ENCODE data around the gene PSMB7.

PSMB7 gene

DNA sequence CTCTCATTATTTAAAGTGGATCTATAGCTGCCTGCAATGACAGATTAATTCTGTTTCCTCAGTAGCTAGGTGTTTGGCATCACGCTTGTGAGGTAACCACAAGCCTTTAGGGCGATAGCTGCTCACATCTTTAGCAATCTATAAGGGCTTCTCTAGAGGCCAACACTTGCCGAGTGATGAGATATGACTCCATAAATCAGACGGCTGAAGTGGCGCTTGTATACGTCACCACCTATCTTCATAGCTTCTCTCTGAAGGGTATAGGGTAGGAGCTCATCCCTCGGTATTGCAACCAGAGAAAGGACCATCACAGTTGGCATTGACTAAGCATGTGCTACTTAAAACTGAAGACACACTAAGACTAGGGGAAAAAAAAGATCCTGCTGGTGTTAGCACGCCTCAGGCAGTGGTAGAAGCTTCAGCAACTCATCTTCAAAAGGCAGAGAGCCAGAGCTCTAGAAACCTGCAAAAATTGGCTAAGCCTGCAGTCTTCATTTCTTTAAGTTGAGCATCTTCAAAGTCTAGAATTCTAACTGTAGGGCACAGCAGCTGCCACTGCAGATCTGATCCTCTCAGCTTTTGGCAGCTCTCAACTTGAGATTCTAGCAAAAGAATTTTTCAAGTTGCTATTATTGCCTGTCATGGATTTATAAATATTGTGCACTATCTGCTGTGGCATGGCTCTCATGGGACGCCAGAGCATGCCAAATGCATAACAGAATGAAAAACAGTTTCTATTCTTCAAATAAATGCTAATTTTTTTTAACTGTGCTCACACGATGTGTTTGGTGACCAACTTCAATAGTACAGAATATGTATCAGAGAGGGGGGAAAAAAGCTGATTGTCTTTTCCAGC lies 37.5 kb downstream of the PSMB7 start:
- no peak for DNase-seq

DNA sequence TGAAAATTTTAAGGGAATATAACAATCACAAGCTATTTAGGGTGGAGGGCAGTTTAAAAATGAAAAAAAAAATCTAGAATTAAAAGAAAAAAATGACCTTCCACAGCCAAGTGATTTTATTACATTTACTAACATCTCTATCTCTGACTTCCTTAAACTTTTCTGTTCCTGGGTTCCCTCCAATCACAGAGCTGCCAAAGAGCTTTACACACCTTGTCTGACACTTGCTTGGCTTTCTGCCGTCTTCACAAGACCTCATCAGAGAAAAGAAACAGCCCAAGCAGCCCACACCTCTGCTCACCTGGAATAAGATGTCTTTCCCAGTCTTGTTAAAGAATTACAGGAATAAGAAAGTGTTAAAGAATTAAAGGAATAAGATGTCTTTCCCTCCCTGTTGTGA lies 38.9 kb downstream of the PSMB7 start:
- DNase-seq = no peak

DNA sequence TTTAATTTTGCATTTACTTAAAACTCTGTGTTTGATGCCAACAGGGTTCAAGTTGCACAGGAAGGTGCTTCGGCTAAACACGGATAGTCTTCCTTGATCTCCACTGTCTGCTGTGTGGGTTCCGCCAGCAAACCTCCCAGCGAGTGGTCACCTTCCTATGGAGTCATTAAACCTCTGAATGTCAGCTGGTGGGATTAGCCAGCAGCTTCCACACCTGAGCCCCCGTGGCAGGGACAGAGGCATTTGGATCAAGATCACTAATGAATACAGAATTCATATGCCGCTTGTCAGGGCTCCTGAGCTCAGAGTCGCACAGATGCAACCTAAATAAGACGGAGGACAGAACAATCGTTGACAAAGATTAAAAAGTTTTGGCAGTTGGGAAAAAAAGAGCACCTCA lies 39.5 kb downstream of the PSMB7 start:
- no peak for DNase-seq

GRCh38 chr9:124373851-124374250 lies 41.4 kb downstream of the PSMB7 start:
- no peak for DNase-seq

- no peak for DNase-seq
Measured at GRCh38 chr9:124373386-124373785, 41.9 kb downstream of the PSMB7 start.

GRCh38 chr9:124372038-124372437 lies 43.2 kb downstream of the PSMB7 start:
- DNase-seq = no peak

DNA sequence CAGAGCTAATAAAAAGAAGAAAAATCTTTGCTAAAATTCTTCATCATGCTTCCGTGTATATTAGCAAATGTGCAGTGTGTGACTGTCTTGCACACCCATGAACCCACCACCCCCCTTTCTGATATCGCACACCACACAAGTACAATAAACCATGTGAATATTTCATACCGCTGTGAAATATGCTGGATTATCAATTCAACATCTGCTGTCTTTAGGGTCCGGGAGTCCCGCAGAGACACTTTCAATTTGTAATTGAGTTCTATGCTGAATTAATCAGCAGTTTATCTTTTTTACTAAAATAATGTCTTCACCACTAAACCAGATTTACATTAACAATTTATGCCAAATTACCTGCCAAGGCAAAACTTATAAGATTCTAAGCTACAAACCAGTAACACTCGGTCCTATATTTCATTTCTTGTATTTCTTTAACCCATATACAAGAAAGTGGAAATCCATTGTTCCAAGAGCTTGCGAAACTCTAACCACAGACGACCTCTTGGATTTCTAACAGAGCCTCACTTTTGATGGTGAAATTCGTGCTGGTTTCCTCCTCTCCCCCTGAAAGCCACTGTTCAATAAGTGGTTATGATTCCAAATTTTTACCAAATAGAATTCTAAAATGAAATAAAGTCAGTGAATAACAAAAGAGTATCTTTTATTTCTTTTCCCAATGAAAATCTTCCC lies 44.2 kb downstream of the PSMB7 start:
- DNase-seq = no peak

DNA sequence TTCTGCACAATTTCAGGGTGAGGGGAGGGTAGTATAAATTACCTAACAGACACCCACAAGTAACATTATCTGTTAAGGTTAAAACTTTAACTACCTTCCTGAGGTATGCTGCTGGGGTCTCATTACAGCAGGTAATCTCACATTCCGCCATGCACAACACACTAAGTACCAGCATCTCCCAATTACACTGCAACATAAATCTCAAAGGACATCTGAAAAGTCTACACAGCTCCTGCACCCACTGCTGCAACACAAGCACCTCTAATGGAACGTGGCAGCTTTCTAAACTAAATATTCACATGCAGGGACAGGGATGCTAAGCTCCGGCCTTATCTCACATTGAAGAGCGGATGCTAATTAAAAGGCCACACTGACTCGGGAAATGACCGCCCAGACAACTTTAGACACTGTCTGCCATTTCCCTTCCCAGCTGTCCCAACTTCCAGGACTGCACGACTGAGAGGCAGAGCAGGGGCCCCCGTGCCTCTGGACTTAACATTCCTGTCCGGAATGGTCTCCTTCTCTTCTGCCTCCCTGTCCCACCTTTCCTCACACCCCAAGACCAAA lies 45.9 kb downstream of the PSMB7 start:
- no peak for DNase-seq

DNA sequence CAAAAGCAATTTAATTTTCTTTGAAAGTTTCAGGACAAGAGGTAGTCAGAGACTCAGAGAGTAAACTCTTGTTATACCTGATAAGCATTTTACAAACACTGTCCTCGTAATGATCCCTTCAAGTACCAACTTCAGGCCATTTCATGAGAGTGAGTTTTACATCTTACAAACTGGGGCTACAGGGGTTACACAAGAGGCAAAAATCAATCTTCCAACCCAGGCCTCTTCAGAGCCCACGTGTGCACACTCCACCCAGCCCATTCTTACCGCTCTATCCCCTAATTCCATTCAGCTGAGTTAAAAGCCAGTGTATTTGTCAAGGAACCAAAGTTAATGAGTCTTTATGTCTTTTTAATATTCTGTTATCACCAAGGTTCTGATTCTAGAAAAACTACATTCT lies 46.5 kb downstream of the PSMB7 start:
- DNase-seq = no peak

- no peak for DNase-seq
Measured at GRCh38 chr9:124366476-124367220, 48.6 kb downstream of the PSMB7 start.

DNA sequence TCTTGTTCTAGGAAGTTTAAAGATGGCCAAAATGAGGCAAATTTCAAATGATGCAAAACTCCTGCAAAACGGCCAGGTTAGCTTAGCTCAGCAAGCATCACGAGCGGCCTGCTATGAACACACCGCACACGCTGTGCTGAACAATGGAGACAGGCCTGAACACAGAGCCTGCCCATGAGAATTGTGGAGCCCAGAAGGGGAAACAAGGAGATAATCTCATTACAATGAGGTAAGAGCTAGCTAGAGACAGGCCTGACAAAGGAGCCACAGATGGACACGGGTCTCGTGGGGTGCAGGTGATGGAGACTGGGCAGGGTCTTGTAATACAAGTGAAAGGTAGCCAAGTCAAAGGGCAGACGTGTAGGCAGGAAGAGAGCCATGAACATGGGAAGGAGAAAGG lies 50.2 kb downstream of the PSMB7 start:
- no peak for DNase-seq

GRCh38 chr9:124364141-124364540 lies 51.1 kb downstream of the PSMB7 start:
- DNase-seq = no peak

GRCh38 chr9:124363326-124364096 lies 51.7 kb downstream of the PSMB7 start:
- no peak for DNase-seq

GRCh38 chr9:124361128-124361527 lies 54.1 kb downstream of the PSMB7 start:
- DNase-seq = no peak

GRCh38 chr9:124359855-124360678 lies 55.2 kb downstream of the PSMB7 start:
- no peak for DNase-seq

DNA sequence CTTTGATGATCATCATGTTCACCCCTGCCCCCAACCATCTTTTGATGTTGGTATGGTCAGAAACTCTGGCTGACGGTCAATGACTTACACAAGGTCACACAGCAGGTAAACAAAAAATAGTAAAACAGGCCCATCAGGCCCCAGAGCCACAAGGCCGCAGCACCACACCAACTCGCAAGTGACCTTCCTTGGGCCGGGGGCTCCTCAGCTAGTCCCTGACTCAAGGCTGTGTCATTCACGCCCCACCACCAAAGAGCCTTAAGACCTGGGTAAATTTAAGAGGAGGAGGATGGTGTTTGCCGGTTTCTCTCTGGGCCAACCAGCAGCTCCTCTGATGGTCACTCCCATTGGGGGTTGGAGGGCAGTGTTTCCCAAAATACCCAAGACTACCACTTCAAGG lies 55.8 kb downstream of the PSMB7 start:
- no peak for DNase-seq

DNA sequence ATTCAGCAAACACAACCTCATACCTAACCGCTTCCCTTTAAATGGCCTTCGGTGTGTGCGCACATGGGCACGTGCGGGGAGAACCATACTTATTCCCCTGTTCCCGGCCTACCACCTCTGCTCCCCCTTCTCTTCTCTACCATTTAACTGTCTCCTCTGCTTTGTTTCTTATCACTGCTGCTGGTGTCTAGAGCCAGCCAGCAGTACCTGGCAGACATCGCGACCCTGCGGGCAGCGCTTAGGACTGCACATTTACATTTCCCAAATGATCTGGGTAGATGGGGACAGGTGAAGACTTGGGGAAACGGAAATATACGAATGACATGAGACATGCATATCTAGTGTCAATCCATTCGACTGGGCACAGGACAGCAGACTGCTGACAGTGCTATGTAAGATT lies 56.6 kb downstream of the PSMB7 start:
- no peak for DNase-seq

- DNase-seq = no peak
Measured at GRCh38 chr9:124357721-124358361, 57.4 kb downstream of the PSMB7 start.

DNA sequence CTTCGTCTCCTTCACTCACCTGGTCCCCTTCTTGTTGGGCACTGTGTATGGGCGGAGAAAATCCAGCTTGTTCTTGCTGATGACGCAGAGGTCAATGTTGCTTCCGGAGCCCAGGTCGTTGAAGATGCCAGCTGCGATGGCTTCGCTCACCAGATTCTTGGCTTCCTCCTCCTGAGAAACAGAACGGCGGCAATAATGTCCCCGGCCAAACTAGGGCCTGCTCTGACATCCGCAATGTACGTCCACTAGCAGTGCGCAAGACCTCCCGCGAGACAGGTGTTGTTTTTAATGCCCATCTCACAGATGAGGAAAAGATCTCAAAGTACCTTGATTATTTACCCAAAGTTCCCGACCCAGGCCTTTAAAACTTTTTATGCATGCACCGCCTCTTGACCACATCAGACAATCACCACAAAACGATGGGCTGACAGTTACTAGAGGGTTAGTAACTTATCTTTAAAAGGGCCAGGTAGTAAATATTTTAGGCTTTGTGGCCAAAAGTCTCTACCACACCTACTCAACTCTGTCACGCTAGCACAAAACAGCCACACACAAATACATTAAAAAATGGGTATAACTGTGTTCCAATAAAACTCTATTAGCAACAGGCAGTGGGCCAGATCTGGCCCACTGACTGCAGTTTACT lies 58.4 kb downstream of the PSMB7 start:
- no peak for DNase-seq

- no peak for DNase-seq
Measured at GRCh38 chr9:124355941-124356744, 59.1 kb downstream of the PSMB7 start.
